GM19467 (cell line): ENCODE results near the gene KCNQ1.

ENCODE experiments used
- ATAC-seq: cut with Tn5 transposase; IDR thresholded peaks from one replicate; pipeline ENCODE4 v1.9.1; 2021; ENCODE audit warnings: mild to moderate bottlenecking, moderate library complexity; ENCODE audit not compliant: unreplicated experiment

Gene KCNQ1

GRCh38 chr11:2787816-2788167 is 343.0 kb downstream of the KCNQ1 start:
- no peak for ATAC-seq

- no peak for ATAC-seq
Measured at GRCh38 chr11:2788168-2789071, 343.6 kb downstream of the KCNQ1 start.

GRCh38 chr11:2789331-2789730 is 344.5 kb downstream of the KCNQ1 start:
- ATAC-seq, result no peak

GRCh38 chr11:2789791-2790567 is 345.2 kb downstream of the KCNQ1 start:
- no peak for ATAC-seq

- no peak for ATAC-seq
Measured at GRCh38 chr11:2790568-2790921, 345.7 kb downstream of the KCNQ1 start.

GRCh38 chr11:2791139-2791520 is 346.3 kb downstream of the KCNQ1 start:
- no peak for ATAC-seq

- no peak for ATAC-seq
Measured at GRCh38 chr11:2791521-2792380, 346.9 kb downstream of the KCNQ1 start.

- ATAC-seq, result no peak
Measured at GRCh38 chr11:2792381-2793250, 347.8 kb downstream of the KCNQ1 start.

- ATAC-seq, result no peak
Measured at GRCh38 chr11:2793701-2794045, 348.9 kb downstream of the KCNQ1 start.

- no peak for ATAC-seq
Measured at GRCh38 chr11:2794046-2794967, 349.5 kb downstream of the KCNQ1 start.

GRCh38 chr11:2794968-2795322 is 350.1 kb downstream of the KCNQ1 start:
- no peak for ATAC-seq

- ATAC-seq, result no peak
Measured at GRCh38 chr11:2795491-2795991, 350.7 kb downstream of the KCNQ1 start.

- no peak for ATAC-seq
Measured at GRCh38 chr11:2796091-2796490, 351.3 kb downstream of the KCNQ1 start.

- ATAC-seq, result no peak
Measured at GRCh38 chr11:2796508-2797113, 351.8 kb downstream of the KCNQ1 start.

GRCh38 chr11:2797121-2797711 is 352.4 kb downstream of the KCNQ1 start:
- no peak for ATAC-seq

GRCh38 chr11:2797741-2798361 is 353.0 kb downstream of the KCNQ1 start:
- ATAC-seq, result no peak

GRCh38 chr11:2798951-2799761 is 354.3 kb downstream of the KCNQ1 start:
- no peak for ATAC-seq
